ENCODE results near the gene SLC66A2. TPM values are rescaled to one million over a fixed set of nuclear protein-coding genes. Genes with fewer than 3 reads are reported as not detected.

SLC66A2 gene
- total RNA-seq, 1 donor from 2014 or later, result 5.8 TPM

DNA sequence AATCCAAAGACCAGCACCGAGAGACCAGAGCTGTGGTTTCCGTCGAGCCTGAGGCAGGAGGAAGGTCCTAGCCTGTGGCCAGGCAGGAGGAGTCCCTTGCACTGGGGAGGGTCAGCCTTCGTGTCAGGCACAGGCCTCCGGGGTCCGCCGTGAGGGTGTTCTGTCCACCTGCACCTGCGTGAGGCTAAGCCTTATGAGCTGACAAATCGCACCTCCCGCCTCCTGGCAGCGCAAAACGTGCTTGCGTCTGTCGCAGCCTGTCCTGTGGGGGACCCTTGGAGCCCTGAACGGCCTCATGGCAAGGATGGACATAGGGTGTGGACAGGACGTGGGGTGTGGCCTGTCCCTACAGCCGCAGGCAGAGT is 80.4 kb downstream of the SLC66A2 start:
- Mint-ChIP-seq H3K27ac (no peak overlapping the region), H3K36me3 (no peaks in the 10 kb centered on the region), H3K27me3 (ENCODE audit: insufficient read depth, low read depth) (peaks cover 10% of the 10 kb centered on the region), H3K4me3 (no peak overlapping the region), H3K9me3 (no peaks in the 10 kb centered on the region), H3K4me1 (peaks cover 7% of the 10 kb centered on the region)
- Histone ChIP-seq H3K27me3 (no peaks in the 10 kb centered on the region), H3K36me3 (no peaks in the 10 kb centered on the region), H3K27ac (no peak overlapping the region), H3K4me3 (no peak overlapping the region), H4K20me1 (ENCODE audit: low read depth) (no peaks in the 10 kb centered on the region), H3K4me1 (peaks cover 8% of the 10 kb centered on the region), H3F3A (ENCODE audit: low read depth) (peaks cover 3% of the 10 kb centered on the region), H2AFZ (replicated peaks) (no peak overlapping the region), H3K9ac (no peak overlapping the region), H3K79me2 (ENCODE audit: low read depth) (no peaks in the 10 kb centered on the region), H3K9me3 (ENCODE audit: low read depth) (no peaks in the 10 kb centered on the region), H3K4me2 (no peak overlapping the region)
- DNase-seq (ENCODE audit: low spot score), result no peak
- no peak for TF ChIP-seq EZH2 (IDR thresholded peaks at IDR 0.05)
- no peak for TF ChIP-seq CTCF (IDR thresholded peaks at IDR 0.05)
- TF ChIP-seq EZH2phosphoT487 (IDR thresholded peaks at IDR 0.05), result no peak

- Histone ChIP-seq H3K9ac (no peak overlapping the region), H3K36me3 (no peaks in the 10 kb centered on the region), H3K79me2 (ENCODE audit: low read depth) (no peaks in the 10 kb centered on the region), H3K4me3 (no peak overlapping the region), H2AFZ (replicated peaks) (no peak overlapping the region), H3F3A (ENCODE audit: low read depth) (peaks cover 3% of the 10 kb centered on the region), H4K20me1 (ENCODE audit: low read depth) (no peaks in the 10 kb centered on the region), H3K4me1 (peaks cover 8% of the 10 kb centered on the region), H3K4me2 (no peak overlapping the region), H3K27ac (no peak overlapping the region), H3K9me3 (ENCODE audit: low read depth) (no peaks in the 10 kb centered on the region), H3K27me3 (no peaks in the 10 kb centered on the region)
- no peak for TF ChIP-seq CTCF (IDR thresholded peaks at IDR 0.05)
- TF ChIP-seq EZH2phosphoT487 (IDR thresholded peaks at IDR 0.05), result no peak
- TF ChIP-seq EZH2 (IDR thresholded peaks at IDR 0.05), result no peak
- DNase-seq (ENCODE audit: low spot score), result no peak
- H3K36me3 Mint-ChIP-seq, result no peaks in the 10 kb centered on the region
- H3K27me3 Mint-ChIP-seq (ENCODE audit: insufficient read depth, low read depth), result peaks cover 10% of the 10 kb centered on the region
- H3K27ac Mint-ChIP-seq, result no peak overlapping the region
- no peaks in the 10 kb centered on the region for H3K9me3 Mint-ChIP-seq
- no peak overlapping the region for H3K4me3 Mint-ChIP-seq
- peaks cover 7% of the 10 kb centered on the region for H3K4me1 Mint-ChIP-seq
These were observed 81.0 kb downstream of the SLC66A2 start for GRCh38 chr18:79870301-79871025.

- Mint-ChIP-seq H3K4me1 (peaks cover 7% of the 10 kb centered on the region), H3K27ac (no peak overlapping the region), H3K9me3 (no peaks in the 10 kb centered on the region), H3K4me3 (no peak overlapping the region), H3K36me3 (no peaks in the 10 kb centered on the region), H3K27me3 (ENCODE audit: insufficient read depth, low read depth) (peaks cover 6% of the 10 kb centered on the region)
- H4K20me1 ChIP-seq (ENCODE audit: low read depth), result no peaks in the 10 kb centered on the region
- H3K4me3 ChIP-seq, result no peak overlapping the region
- no peak overlapping the region for H2AFZ ChIP-seq (replicated peaks)
- no peak overlapping the region for H3K4me2 ChIP-seq
- peaks cover 3% of the 10 kb centered on the region for H3F3A ChIP-seq (ENCODE audit: low read depth)
- peaks cover 8% of the 10 kb centered on the region for H3K4me1 ChIP-seq
- H3K79me2 ChIP-seq (ENCODE audit: low read depth), result no peaks in the 10 kb centered on the region
- no peak for DNase-seq (ENCODE audit: low spot score)
- H3K27me3 ChIP-seq, result no peaks in the 10 kb centered on the region
- no peaks in the 10 kb centered on the region for H3K36me3 ChIP-seq
- TF ChIP-seq EZH2phosphoT487 (IDR thresholded peaks at IDR 0.05) (no peak), CTCF (IDR thresholded peaks at IDR 0.05) (no peak), EZH2 (IDR thresholded peaks at IDR 0.05) (no peak)
- no peak overlapping the region for H3K9ac ChIP-seq
- H3K27ac ChIP-seq, result no peak overlapping the region
- H3K9me3 ChIP-seq (ENCODE audit: low read depth), result no peaks in the 10 kb centered on the region
These were observed 81.7 kb downstream of the SLC66A2 start for GRCh38 chr18:79869591-79870300.
